OCI-LY1 (cell line): ENCODE data around the gene RAB40AL.
"Not testable (repeated sequence)": the region's sequence is repeated elsewhere in the genome, so short reads cannot be mapped to it uniquely, and the experiment has no call there.

Experiments
- H2AFZ ChIP-seq: fragments of 200-600 bp; sonication (generic), shearing (Covaris generic); 2 replicates; pipeline ENCODE4 v1.6.0; 2014; ENCODE audit warnings: antibody characterized with exemption, mild to moderate bottlenecking, low read length
- H3F3A ChIP-seq: fragments of 200-600 bp; sonication (generic), shearing (Covaris generic); 2 replicates; pipeline ENCODE4 v1.6.0; 2014; ENCODE audit warnings: mild to moderate bottlenecking, antibody characterized with exemption, low read length, moderate library complexity; ENCODE audit not compliant: insufficient read depth
- H3K27ac ChIP-seq: fragments of 200-600 bp; sonication (generic); 2 replicates; pipeline ENCODE4 v1.5.1; 2014; ENCODE audit warnings: low read length, mixed run types, mild to moderate bottlenecking, low read depth; ENCODE audit not compliant: poor library complexity, severe bottlenecking
- H3K27me3 ChIP-seq: fragments of 200-600 bp; sonication (generic); 2 replicates; pipeline ENCODE4 v1.6.0; 2014; ENCODE audit warnings: antibody characterized with exemption, mild to moderate bottlenecking, low read length, moderate library complexity; ENCODE audit not compliant: insufficient read depth
- H3K36me3 ChIP-seq: fragments of 200-600 bp; sonication (generic); 2 replicates; pipeline ENCODE4 v1.6.1; 2014; ENCODE audit warnings: mild to moderate bottlenecking, antibody characterized with exemption, low read length, moderate library complexity, mixed read lengths; ENCODE audit not compliant: insufficient read depth
- H3K4me1 ChIP-seq: fragments of 200-600 bp; sonication (generic); 2 replicates; pipeline ENCODE4 v1.5.1; 2014; ENCODE audit warnings: mild to moderate bottlenecking, low read length, moderate library complexity; ENCODE audit not compliant: insufficient read depth, severe bottlenecking
- H3K4me2 ChIP-seq: fragments of 200-600 bp; sonication (generic), shearing (Covaris generic); 2 replicates; pipeline ENCODE4 v1.6.1; 2014; ENCODE audit warnings: low read length
- H3K4me3 ChIP-seq: fragments of 200-600 bp; sonication (generic); 2 replicates; pipeline ENCODE4 v1.5.1; 2014; ENCODE audit warnings: low read length, low read depth, mild to moderate bottlenecking, mixed read lengths; ENCODE audit not compliant: poor library complexity, severe bottlenecking
- H3K79me2 ChIP-seq: fragments of 200-600 bp; shearing (Covaris generic); 2 replicates; pipeline ENCODE4 v1.6.1; 2016; ENCODE audit warnings: mixed run types, low read length, mixed read lengths; ENCODE audit not compliant: insufficient read depth
- H3K9ac ChIP-seq: fragments of 200-600 bp; sonication (generic), shearing (Covaris generic); 2 replicates; pipeline ENCODE4 v1.6.1; 2014; ENCODE audit warnings: mild to moderate bottlenecking, low read length, mixed read lengths
- H3K9me2 ChIP-seq: fragments of 200-600 bp; sonication (generic), shearing (Covaris generic); 2 replicates; pipeline ENCODE4 v1.6.1; 2014; ENCODE audit warnings: low read depth, mild to moderate bottlenecking, low read length, mixed read lengths
- H3K9me3 ChIP-seq: fragments of 200-600 bp; shearing (Covaris generic); 2 replicates; pipeline ENCODE4 v1.6.1; 2014; ENCODE audit warnings: low read length, mixed read lengths
- H4K20me1 ChIP-seq: fragments of 200-600 bp; sonication (generic), shearing (Covaris generic); 2 replicates; pipeline ENCODE4 v1.6.0; 2016; ENCODE audit warnings: mild to moderate bottlenecking, low read length; ENCODE audit not compliant: insufficient read depth
- EZH2 ChIP-seq: fragments of 200-600 bp; sonication (generic), shearing (Covaris generic); IDR thresholded peaks from 2 replicates; pipeline ENCODE4 v1.8.0; 2017; ENCODE audit warnings: borderline replicate concordance, mixed run types, mild to moderate bottlenecking, antibody characterized with exemption, low read length, moderate library complexity, mixed read lengths
- TF ChIP-seq, protein P1 (sequence below): fragments of 200-600 bp; sonication (generic), shearing (Covaris generic); IDR thresholded peaks from 2 replicates; pipeline ENCODE4 v1.5.1; 2017; ENCODE audit warnings: mild to moderate bottlenecking, antibody characterized with exemption, low read length, moderate library complexity, mixed read lengths

The RAB40AL gene

DNA sequence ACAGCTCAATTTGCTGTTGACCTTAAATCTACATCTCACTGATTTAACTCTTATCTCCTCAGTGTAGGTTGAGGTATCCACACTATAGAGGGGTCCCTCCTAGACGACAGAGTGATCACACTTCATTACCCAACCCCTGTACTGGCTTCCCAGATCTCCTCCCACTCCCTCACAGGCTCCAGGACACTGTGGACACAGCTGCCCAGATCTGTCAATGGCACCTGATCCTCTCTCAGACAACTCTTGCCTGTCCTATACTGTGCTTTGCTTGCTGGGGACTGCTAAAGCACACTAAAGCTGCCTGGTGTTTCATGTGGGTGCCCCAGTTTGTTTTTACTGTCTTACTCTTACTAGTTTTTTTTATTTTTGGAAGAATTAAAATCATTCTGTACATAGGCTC is 27.9 kb downstream of the RAB40AL start:
- Histone ChIP-seq H2AFZ (no peak overlapping the region), H3K4me3 (no peak overlapping the region), H3K27ac (no peak overlapping the region), H3K4me1 (no peaks in the 10 kb centered on the region), H3F3A (no peaks in the 10 kb centered on the region), H3K9ac (no peak overlapping the region), H3K27me3 (no peaks in the 10 kb centered on the region), H3K79me2 (no peaks in the 10 kb centered on the region), H3K9me3 (no peaks in the 10 kb centered on the region), H3K4me2 (no peak overlapping the region), H3K9me2 (no peaks in the 10 kb centered on the region), H3K36me3 (no peaks in the 10 kb centered on the region), H4K20me1 (no peaks in the 10 kb centered on the region)
- no peak for TF ChIP-seq EZH2
- TF ChIP-seq, protein P1, sequence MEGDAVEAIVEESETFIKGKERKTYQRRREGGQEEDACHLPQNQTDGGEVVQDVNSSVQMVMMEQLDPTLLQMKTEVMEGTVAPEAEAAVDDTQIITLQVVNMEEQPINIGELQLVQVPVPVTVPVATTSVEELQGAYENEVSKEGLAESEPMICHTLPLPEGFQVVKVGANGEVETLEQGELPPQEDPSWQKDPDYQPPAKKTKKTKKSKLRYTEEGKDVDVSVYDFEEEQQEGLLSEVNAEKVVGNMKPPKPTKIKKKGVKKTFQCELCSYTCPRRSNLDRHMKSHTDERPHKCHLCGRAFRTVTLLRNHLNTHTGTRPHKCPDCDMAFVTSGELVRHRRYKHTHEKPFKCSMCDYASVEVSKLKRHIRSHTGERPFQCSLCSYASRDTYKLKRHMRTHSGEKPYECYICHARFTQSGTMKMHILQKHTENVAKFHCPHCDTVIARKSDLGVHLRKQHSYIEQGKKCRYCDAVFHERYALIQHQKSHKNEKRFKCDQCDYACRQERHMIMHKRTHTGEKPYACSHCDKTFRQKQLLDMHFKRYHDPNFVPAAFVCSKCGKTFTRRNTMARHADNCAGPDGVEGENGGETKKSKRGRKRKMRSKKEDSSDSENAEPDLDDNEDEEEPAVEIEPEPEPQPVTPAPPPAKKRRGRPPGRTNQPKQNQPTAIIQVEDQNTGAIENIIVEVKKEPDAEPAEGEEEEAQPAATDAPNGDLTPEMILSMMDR = no peak

DNA sequence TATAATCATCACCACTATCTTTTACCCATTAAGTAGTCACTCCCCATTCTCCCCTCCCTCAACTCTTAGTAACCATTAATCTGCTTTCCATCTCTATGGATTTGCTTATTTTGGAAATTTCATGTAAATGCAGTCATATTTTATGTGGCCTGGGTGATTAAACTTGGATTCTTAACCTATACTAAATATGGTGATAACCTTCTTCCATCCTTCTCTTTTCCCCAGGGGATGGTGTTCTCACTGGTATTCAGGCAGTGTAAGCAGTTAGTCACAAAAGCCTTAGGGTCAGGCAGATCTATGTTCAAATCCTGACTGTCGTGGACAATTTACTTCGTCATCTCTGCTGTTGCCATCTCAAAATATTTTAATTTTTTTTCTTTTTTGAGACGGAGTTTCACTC is 29.6 kb downstream of the RAB40AL start:
- no peaks in the 10 kb centered on the region for H3K27me3 ChIP-seq
- TF ChIP-seq, protein P1 = no peak
- TF ChIP-seq EZH2 = no peak
- no peaks in the 10 kb centered on the region for H3K9me2 ChIP-seq
- no peaks in the 10 kb centered on the region for H3K9me3 ChIP-seq
- no peaks in the 10 kb centered on the region for H3K36me3 ChIP-seq
- H4K20me1 ChIP-seq = no peaks in the 10 kb centered on the region
- H3K79me2 ChIP-seq = no peaks in the 10 kb centered on the region
- no peak overlapping the region for H3K9ac ChIP-seq
- H3K27ac ChIP-seq = no peak overlapping the region
- H2AFZ ChIP-seq = no peak overlapping the region
- H3F3A ChIP-seq = no peaks in the 10 kb centered on the region
- H3K4me3 ChIP-seq = no peak overlapping the region
- no peak overlapping the region for H3K4me2 ChIP-seq
- H3K4me1 ChIP-seq = no peaks in the 10 kb centered on the region

DNA sequence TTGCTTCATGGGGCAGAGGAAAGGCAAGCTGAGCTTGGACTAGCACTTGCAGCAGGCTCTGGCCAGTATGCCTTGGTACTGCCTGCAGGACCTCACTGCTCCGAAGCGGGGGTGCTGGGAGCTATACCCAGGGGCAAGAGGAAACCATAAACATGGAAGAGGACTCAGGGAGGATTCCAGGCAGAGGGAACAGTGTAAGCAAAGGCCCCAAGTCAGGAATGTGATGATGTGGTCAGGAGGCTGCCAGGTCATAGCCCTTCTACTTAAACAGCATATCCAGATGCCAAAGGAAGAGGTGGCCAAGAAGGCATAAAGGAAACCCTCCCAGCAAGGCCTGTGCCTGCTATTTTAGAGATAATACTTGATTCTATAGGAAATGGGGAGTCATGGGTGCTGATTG is 31.1 kb downstream of the RAB40AL start:
- no peaks in the 10 kb centered on the region for H3K4me1 ChIP-seq
- no peak overlapping the region for H3K4me2 ChIP-seq
- H3K9me2 ChIP-seq = no peaks in the 10 kb centered on the region

DNA sequence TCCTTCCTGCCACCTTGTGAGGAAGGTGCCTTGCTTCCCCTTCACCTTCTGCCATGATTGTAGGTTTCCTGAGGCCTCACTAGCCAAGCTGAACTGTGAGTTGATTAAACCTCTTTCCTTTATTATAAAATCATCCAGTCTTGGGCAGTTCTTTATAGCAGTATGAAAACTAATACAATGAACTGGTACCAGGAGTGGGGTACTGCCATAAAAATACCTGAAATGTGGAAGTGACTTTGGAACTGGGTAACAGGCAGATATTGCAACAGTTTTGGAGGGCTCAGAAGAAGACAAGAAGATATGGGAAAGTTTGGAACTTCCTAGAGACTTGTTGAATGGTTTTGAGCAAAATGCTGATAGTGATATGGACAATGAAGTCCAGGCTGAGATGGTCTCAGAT is 34.5 kb downstream of the RAB40AL start:
- not testable (repeated sequence) for H3K4me1 ChIP-seq, H3F3A ChIP-seq, H3K9ac ChIP-seq

More for the DNA sequence above, 31.1 kb downstream of the RAB40AL start:
- Histone ChIP-seq H3K9ac (no peak overlapping the region), H2AFZ (no peak overlapping the region), H4K20me1 (no peaks in the 10 kb centered on the region), H3F3A (no peaks in the 10 kb centered on the region), H3K4me3 (no peak overlapping the region), H3K27me3 (no peaks in the 10 kb centered on the region), H3K27ac (no peak overlapping the region), H3K9me3 (no peaks in the 10 kb centered on the region), H3K36me3 (no peaks in the 10 kb centered on the region), H3K79me2 (no peaks in the 10 kb centered on the region)
- TF ChIP-seq, protein P1 = no peak
- no peak for TF ChIP-seq EZH2

More for the DNA sequence above, 34.5 kb downstream of the RAB40AL start:
- not testable (repeated sequence) for H3K27me3 ChIP-seq, H3K4me3 ChIP-seq, H3K9me3 ChIP-seq, H3K36me3 ChIP-seq, H3K4me2 ChIP-seq, H3K79me2 ChIP-seq, H4K20me1 ChIP-seq, H2AFZ ChIP-seq, H3K9me2 ChIP-seq, H3K27ac ChIP-seq
